Measurements from ENCODE around the gene TASP1.

Gene TASP1

GRCh38 chr20:13426870-13427269, 211.9 kb downstream of the TASP1 start:
- DNase-seq = no peak

- no peak for DNase-seq
These were observed 213.2 kb downstream of the TASP1 start for GRCh38 chr20:13425381-13426135.

GRCh38 chr20:13424174-13424833, 214.4 kb downstream of the TASP1 start:
- no peak for DNase-seq

- DNase-seq = no peak
These were observed 215.1 kb downstream of the TASP1 start for GRCh38 chr20:13423472-13424173.

- no peak for DNase-seq
These were observed 216.1 kb downstream of the TASP1 start for GRCh38 chr20:13422637-13423036.

GRCh38 chr20:13420625-13421024, 218.1 kb downstream of the TASP1 start:
- no peak for DNase-seq

- no peak for DNase-seq
These were observed 219.3 kb downstream of the TASP1 start for GRCh38 chr20:13419477-13419876.

- no peak for DNase-seq
These were observed 220.2 kb downstream of the TASP1 start for GRCh38 chr20:13418263-13419229.

GRCh38 chr20:13416531-13416930, 222.2 kb downstream of the TASP1 start:
- DNase-seq = no peak

GRCh38 chr20:13412806-13413445, 225.8 kb downstream of the TASP1 start:
- no peak for DNase-seq

- no peak for DNase-seq
These were observed 234.4 kb downstream of the TASP1 start for GRCh38 chr20:13404293-13404692.

GRCh38 chr20:13403453-13403852, 235.3 kb downstream of the TASP1 start:
- DNase-seq = no peak

GRCh38 chr20:13402986-13403385, 235.7 kb downstream of the TASP1 start:
- no peak for DNase-seq

GRCh38 chr20:13402171-13402760, 236.5 kb downstream of the TASP1 start:
- DNase-seq = no peak

- no peak for DNase-seq
These were observed 237.1 kb downstream of the TASP1 start for GRCh38 chr20:13401596-13401995.

- no peak for DNase-seq
These were observed 238.3 kb downstream of the TASP1 start for GRCh38 chr20:13400453-13400852.

GRCh38 chr20:13397300-13397724, 241.4 kb downstream of the TASP1 start:
- no peak for DNase-seq

- no peak for DNase-seq
These were observed 241.9 kb downstream of the TASP1 start for GRCh38 chr20:13396826-13397225.

- DNase-seq = no peak
These were observed 242.7 kb downstream of the TASP1 start for GRCh38 chr20:13396022-13396421.

- DNase-seq = no peak
These were observed 243.5 kb downstream of the TASP1 start for GRCh38 chr20:13395232-13395631.

GRCh38 chr20:13392391-13392790, 246.3 kb downstream of the TASP1 start:
- no peak for DNase-seq

GRCh38 chr20:13389115-13389514, 249.6 kb downstream of the TASP1 start:
- no peak for DNase-seq

Data from NCI-H2107 (cell line).